Caki2 (cell line): ENCODE measurements around the gene TES. TPM values are rescaled to one million over a fixed set of nuclear protein-coding genes. Genes with fewer than 3 reads are reported as not detected.
A peak's percentile ranks its signal among the peaks of the same experiment; 100 is the strongest.

Experiments used
- DNase-seq: peaks from one replicate; pipeline ENCODE4 v3.0.0-alpha.2; 2015; ENCODE audit warnings: low read depth
- in situ Hi-C: cut with HindIII; loops from 2 replicates; pipeline ENCODE4 v1.10.0; 2016; ENCODE audit warnings: low sequenced_read_pairs, low pct_unique_long_range_greater_than_20kb, mixed read lengths
- total RNA-seq: library from RNA; depleted of rRNA; stranded (reverse); fragments of >200 nt; shearing (Covaris generic); gene quantifications from 2 replicates; pipeline ENCODE4 v1.2.3, GENCODE V29; 2014; ENCODE audit warnings: low replicate concordance

The TES gene
- total RNA-seq, 1 experiment from 2014 or later: 134 TPM

- in situ Hi-C loops: no loop called here
- DNase-seq: no peak
Measured at GRCh38 chr7:116185450-116185849, 24.9 kb upstream of the TES start.

GRCh38 chr7:116185956-116186355, 24.4 kb upstream of the TES start:
- in situ Hi-C loops: no loop called here
- DNase-seq: no peak

GRCh38 chr7:116187400-116187799, 22.9 kb upstream of the TES start:
- no peak for DNase-seq
- in situ Hi-C loops: no loop called here

- in situ Hi-C loops: no loop called here
Measured at GRCh38 chr7:116193329-116194087, 16.8 kb upstream of the TES start.

GRCh38 chr7:116194115-116194514, 16.2 kb upstream of the TES start:
- no peak for DNase-seq
- in situ Hi-C loops: no loop called here

More at GRCh38 chr7:116193329-116194087, 16.8 kb upstream of the TES start:
- DNase-seq: no peak

GRCh38 chr7:116195451-116195850, 14.9 kb upstream of the TES start:
- DNase-seq: no peak
- in situ Hi-C loops: no loop called here

- DNase-seq: no peak
- in situ Hi-C loops: no loop called here
Measured at GRCh38 chr7:116196947-116197346, 13.4 kb upstream of the TES start.

- in situ Hi-C loops: no loop called here
- no peak for DNase-seq
Measured at GRCh38 chr7:116197360-116197759, 13.0 kb upstream of the TES start.

- no peak for DNase-seq
- in situ Hi-C loops: no loop called here
Measured at GRCh38 chr7:116198748-116199410, 11.5 kb upstream of the TES start.

- DNase-seq: no peak
- in situ Hi-C loops: no loop called here
Measured at GRCh38 chr7:116200963-116201362, 9.4 kb upstream of the TES start.

GRCh38 chr7:116206141-116206540, 4.2 kb upstream of the TES start:
- DNase-seq: no peak
- in situ Hi-C loops: no loop called here

- DNase-seq: no peak
- in situ Hi-C loops: no loop called here
Measured at GRCh38 chr7:116208919-116209318, 1.4 kb upstream of the TES start.

- in situ Hi-C loops: no loop called here
- no peak for DNase-seq
Measured at GRCh38 chr7:116209561-116210070, 723 bp upstream of the TES start.

GRCh38 chr7:116211006-116211912, 920 bp downstream of the TES start:
- in situ Hi-C loops: no loop called here
- DNase-seq: peak; percentile 84

GRCh38 chr7:116211913-116212596, 1.7 kb downstream of the TES start:
- DNase-seq: no peak
- in situ Hi-C loops: no loop called here

- no peak for DNase-seq
- in situ Hi-C loops: no loop called here
Measured at GRCh38 chr7:116212869-116213268, 2.5 kb downstream of the TES start.

GRCh38 chr7:116213361-116214130, 3.2 kb downstream of the TES start:
- DNase-seq: no peak
- in situ Hi-C loops: no loop called here
